BLaER1 treated with 17β-estradiol and CSF1 and Interleukin-3, amounts not matched to agents 10 nM and 100 nM (cell line): Measurements from ENCODE around the gene P2RX1.

Source experiments
- H3K27ac ChIP-seq, 11 experiments: shearing (Covaris generic); formaldehyde crosslinking; 2 replicates each; pipeline ENCODE4 v1.8.1; 2022
- H3K27me3 ChIP-seq, 11 experiments: shearing (Covaris generic); formaldehyde crosslinking; 2 replicates each; pipeline ENCODE4 v1.8.1; 2022
- H3K36me3 ChIP-seq, 11 experiments: shearing (Covaris generic); formaldehyde crosslinking; 2 replicates each; pipeline ENCODE4 v1.8.1; 2022
- H3K4me1 ChIP-seq, 10 experiments: shearing (Covaris generic); formaldehyde crosslinking; 2 replicates each; pipeline ENCODE4 v1.8.1; 2022
- H3K4me2 ChIP-seq, 11 experiments: shearing (Covaris generic); formaldehyde crosslinking; 2 replicates each; pipeline ENCODE4 v1.8.1; 2022
- H3K4me3 ChIP-seq, 10 experiments: shearing (Covaris generic); formaldehyde crosslinking; 2 replicates each; pipeline ENCODE4 v1.8.1; 2022
- H3K9ac ChIP-seq, 11 experiments: shearing (Covaris generic); formaldehyde crosslinking; 2 replicates each; pipeline ENCODE4 v1.8.1; 2022
- H3K9me3 ChIP-seq, 11 experiments: shearing (Covaris generic); formaldehyde crosslinking; replicated peaks in 1 of 11; 2 replicates each; pipeline ENCODE4 v1.8.1; 2022
- H4K20me1 ChIP-seq, 11 experiments: shearing (Covaris generic); formaldehyde crosslinking; 2 replicates each; pipeline ENCODE4 v1.8.1; 2022
- Cebpa-rat ChIP-seq, 11 experiments: shearing (Covaris generic); IDR thresholded peaks; 2 replicates each; pipeline ENCODE4 v1.8.1; 2022

P2RX1 gene

DNA sequence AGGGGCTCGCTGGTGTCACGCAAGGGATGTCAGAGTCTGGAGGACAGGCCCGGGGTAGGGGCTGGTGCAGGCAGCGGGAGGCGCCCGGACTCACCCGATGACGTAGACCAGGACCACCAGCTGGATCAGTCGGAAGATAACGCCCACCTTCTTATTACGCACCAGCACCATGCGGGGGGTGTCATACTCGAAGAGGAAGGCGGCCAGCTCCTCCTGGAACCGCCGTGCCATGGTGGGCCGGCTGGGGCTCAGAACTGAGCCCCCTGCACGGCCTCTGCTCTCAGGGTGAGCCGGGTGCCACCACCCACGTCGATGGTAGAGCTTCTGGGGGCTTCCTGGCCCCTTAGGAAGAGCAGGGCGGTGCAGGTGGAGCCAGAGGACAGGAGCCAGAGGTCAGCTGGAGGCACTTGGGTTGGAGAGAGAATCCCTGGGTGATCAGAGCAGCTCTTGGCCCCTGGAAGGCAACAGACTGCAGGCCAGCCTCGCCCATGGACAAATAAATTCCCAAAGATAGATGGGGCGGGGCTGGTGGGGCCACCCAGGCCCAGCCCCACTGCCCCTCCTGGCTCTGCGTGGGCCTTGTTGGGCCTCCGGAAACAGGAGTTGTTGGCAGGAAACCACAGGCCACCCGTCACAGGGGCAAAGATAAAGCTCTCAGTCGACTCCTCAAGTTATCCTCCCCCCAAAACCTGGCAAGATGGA, at the start of gene P2RX1:
P2RX1 (minus strand) TSS at position 471 of the 702 bp plus-strand sequence; CDS start at position 231, 240 bp downstream.
- Histone ChIP-seq H3K4me1 (peaks cover 74 to 96% (median 90%) of the 10 kb centered on the region in 10 experiments), H3K4me2 (peak within 1 kb of the TSS; percentile 95 to 100 (median 98)), H3K36me3 (peaks cover 0 to 5% (median 0%) of the 10 kb centered on the region in 11 experiments; a peak in 2 of 22 replicates), H3K9ac (peak within 1 kb of the TSS; percentile 81 to 91 (median 84)), H3K4me3 (peak within 1 kb of the TSS; percentile 55 to 74 (median 62)), H3K9me3 (no peaks in the 10 kb centered on the region), H4K20me1 (peaks cover 0 to 45% (median 17%) of the 10 kb centered on the region in 11 experiments; a peak in 13 of 22 replicates), H3K27ac (peak within 1 kb of the TSS; percentile 85 to 96 (median 92)), H3K27me3 (peaks cover 0 to 4% (median 0%) of the 10 kb centered on the region in 11 experiments; a peak in 2 of 22 replicates)
- no peak for TF ChIP-seq Cebpa-rat (IDR thresholded peaks at IDR 0.05)

- peak overlapping the region in 10 of 11 experiments; percentile 63 to 90 (median 82); a peak in 19 of 22 replicates for H3K9ac ChIP-seq
- H3K27ac ChIP-seq = peak overlapping the region in 10 of 11 experiments; percentile 56 to 93 (median 84); a peak in 17 of 22 replicates
- H3K9me3 ChIP-seq = no peaks in the 10 kb centered on the region
- TF ChIP-seq Cebpa-rat (IDR thresholded peaks at IDR 0.05) = no peak
- peaks cover 0 to 7% (median 0%) of the 10 kb centered on the region in 11 experiments; a peak in 2 of 22 replicates for H3K27me3 ChIP-seq
- H3K4me2 ChIP-seq = peak overlapping the region; percentile 89 to 100 (median 96)
- no peaks in the 10 kb centered on the region for H3K36me3 ChIP-seq
- peak overlapping the region; percentile 73 to 89 (median 78); a peak in 19 of 20 replicates for H3K4me3 ChIP-seq
- H4K20me1 ChIP-seq = peaks cover 0 to 45% (median 34%) of the 10 kb centered on the region in 11 experiments; a peak in 19 of 22 replicates
- peaks cover 49 to 94% (median 82%) of the 10 kb centered on the region in 10 experiments for H3K4me1 ChIP-seq
These were observed 49.0 kb upstream of the P2RX1 start for GRCh38 chr17:3965118-3965800.

DNA sequence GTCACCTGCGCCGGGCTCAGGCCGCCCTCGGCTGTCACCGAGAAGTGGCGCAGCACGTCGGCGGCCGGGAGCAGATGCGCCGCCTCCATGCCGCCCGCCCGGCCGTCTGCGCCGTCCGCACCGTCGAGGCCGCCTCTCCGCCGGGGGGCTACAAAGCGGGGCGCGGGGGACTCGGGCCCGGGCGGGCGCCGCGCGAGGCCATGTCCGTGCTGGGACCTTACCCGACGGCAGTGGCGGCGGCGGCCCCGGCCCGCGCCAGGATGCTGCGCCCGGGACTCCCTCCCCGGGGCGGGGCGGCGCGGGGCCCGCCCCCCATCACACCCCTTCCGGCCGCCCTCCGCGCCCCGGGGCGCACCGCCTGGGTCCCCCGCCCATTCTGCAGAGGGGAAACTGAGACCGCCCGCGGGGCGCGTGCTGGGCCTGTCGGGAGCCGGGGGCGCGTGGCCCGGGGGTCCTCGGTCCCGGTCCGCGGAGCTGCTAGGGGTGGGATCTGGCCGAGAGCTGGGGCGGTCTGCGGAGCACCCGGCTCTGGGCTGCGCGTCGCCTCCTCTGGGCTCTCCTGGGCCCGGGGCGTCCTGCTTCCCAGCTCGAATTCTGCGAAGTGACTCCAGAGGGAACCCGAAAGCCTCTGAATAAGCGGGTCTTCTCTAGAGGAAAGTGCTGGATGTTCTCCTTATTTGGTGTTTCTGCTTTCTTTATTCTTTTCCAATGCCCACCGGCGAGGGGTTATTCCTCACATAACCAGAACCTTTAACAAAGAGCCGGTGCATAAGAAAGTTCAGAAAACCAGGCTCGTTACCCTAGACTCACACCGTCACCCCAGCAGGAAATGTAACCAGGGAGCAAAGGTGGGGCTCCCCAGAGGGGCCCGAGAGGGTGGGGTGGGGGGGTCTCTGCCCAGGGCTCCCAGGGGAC, 48.2 kb upstream of the P2RX1 start, which contains the start of gene ATP2A3:
ATP2A3 (minus strand) TSS at position 235 of the 915 bp plus-strand sequence; CDS start at position 89, 146 bp downstream.
- Histone ChIP-seq H4K20me1 (peaks cover 0 to 53% (median 42%) of the 10 kb centered on the region in 11 experiments; a peak in 19 of 22 replicates), H3K36me3 (no peaks in the 10 kb centered on the region), H3K27ac (peak within 1 kb of the TSS in 10 of 11 experiments; percentile 56 to 93 (median 84); a peak in 20 of 22 replicates), H3K9ac (peak within 1 kb of the TSS; percentile 73 to 90 (median 82)), H3K4me3 (peak within 1 kb of the TSS; percentile 73 to 89 (median 78)), H3K9me3 (no peaks in the 10 kb centered on the region), H3K27me3 (peaks cover 0 to 7% (median 0%) of the 10 kb centered on the region in 11 experiments; a peak in 2 of 22 replicates), H3K4me1 (peaks cover 57 to 100% (median 89%) of the 10 kb centered on the region in 10 experiments), H3K4me2 (peak within 1 kb of the TSS; percentile 89 to 100 (median 96))
- TF ChIP-seq Cebpa-rat (IDR thresholded peaks at IDR 0.05) = no peak

DNA sequence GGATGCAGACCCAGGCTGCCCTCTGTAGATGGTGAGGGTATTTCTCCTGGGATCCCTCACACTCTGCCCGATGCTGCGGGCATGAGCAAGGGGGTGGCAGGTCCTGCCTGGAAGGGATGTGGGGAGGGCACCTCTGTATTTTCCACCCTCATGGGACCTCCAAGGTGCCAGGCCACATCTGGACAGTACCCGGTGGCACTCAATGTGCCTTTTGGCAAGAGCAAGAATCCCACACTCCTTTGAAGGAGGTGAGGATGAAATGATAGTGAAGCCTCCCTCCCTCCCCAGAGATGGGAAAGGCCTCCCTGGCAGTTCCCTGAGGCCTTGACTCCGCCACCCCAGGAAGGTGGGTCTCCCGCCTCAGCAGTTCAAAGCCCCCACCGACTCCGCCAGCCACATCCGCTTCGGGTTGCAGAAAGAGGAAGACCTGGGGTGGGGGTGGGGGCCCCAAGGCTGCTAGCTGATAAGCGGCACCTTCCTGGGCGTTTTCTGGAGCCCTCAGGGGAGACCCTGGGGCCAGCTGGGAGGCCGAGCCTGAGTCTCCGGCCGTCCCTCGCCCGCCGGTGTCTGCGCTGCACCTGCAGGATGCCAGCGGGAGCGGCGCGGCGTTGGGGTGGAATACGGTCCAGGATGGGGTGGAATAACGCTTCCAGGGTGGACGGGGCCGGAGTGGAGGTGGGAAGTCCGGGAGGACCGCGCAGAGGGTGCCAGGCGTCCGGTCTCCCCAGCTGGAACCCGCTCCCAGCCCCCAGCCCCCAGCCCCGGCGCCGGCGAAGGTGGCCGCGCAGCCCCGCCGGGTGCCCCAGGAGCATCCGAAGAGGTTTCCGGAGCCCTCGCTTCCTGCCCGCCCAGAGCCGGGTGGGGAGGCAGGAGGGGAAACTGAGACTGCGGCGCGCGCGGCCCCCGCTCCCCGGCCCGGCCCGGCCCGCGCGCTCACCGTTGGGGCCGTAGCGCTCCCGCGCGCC, 47.3 kb upstream of the P2RX1 start:
- peaks cover 0 to 60% (median 49%) of the 10 kb centered on the region in 11 experiments; a peak in 19 of 22 replicates for H4K20me1 ChIP-seq
- H3K9me3 ChIP-seq = no peaks in the 10 kb centered on the region
- H3K4me3 ChIP-seq = peak overlapping the region; percentile 73 to 89 (median 78)
- peaks cover 0 to 7% (median 0%) of the 10 kb centered on the region in 11 experiments; a peak in 2 of 22 replicates for H3K27me3 ChIP-seq
- peak overlapping the region; percentile 73 to 90 (median 82) for H3K9ac ChIP-seq
- no peaks in the 10 kb centered on the region for H3K36me3 ChIP-seq
- no peak; a peak in 1 of 22 replicates for TF ChIP-seq Cebpa-rat (IDR thresholded peaks at IDR 0.05)
- peak overlapping the region; percentile 89 to 100 (median 96) for H3K4me2 ChIP-seq
- peak overlapping the region in 10 of 11 experiments; percentile 56 to 93 (median 84); a peak in 20 of 22 replicates for H3K27ac ChIP-seq
- peaks cover 62 to 97% (median 90%) of the 10 kb centered on the region in 10 experiments for H3K4me1 ChIP-seq

DNA sequence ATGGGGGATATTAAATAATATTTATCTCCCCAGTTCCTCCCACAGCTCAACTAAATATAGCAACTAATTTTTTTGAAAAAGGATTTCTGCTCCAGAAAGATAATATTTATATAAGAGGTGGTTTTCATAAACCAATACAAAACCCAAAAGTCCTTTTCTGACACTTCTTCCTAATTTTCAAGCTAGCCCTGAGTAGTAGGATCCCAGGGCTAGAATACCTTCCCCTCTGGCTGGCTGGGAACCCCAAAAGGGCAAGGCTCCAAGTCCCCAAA, 46.6 kb upstream of the P2RX1 start:
- Histone ChIP-seq H3K27me3 (peaks cover 0 to 7% (median 0%) of the 10 kb centered on the region in 11 experiments; a peak in 2 of 22 replicates), H3K4me1 (peaks cover 58 to 95% (median 87%) of the 10 kb centered on the region in 10 experiments), H3K9me3 (no peaks in the 10 kb centered on the region), H3K9ac (peak overlapping the region; percentile 31 to 90 (median 82); a peak in 19 of 22 replicates), H3K4me3 (peak overlapping the region; percentile 73 to 89 (median 78)), H4K20me1 (peaks cover 0 to 65% (median 54%) of the 10 kb centered on the region in 11 experiments; a peak in 19 of 22 replicates), H3K27ac (peak overlapping the region in 9 of 11 experiments; percentile 36 to 93 (median 84); a peak in 17 of 22 replicates), H3K36me3 (peaks cover 0 to 5% (median 1%) of the 10 kb centered on the region in 11 experiments; a peak in 5 of 22 replicates), H3K4me2 (peak overlapping the region; percentile 89 to 100 (median 96))
- no peak for TF ChIP-seq Cebpa-rat (IDR thresholded peaks at IDR 0.05)

GRCh38 chr17:3962217-3962964, 46.1 kb upstream of the P2RX1 start:
- H3K9me3 ChIP-seq = no peaks in the 10 kb centered on the region
- H3K4me3 ChIP-seq = peak overlapping the region; percentile 73 to 89 (median 78); a peak in 19 of 20 replicates
- peak overlapping the region in 9 of 11 experiments; percentile 26 to 93 (median 84); a peak in 15 of 22 replicates for H3K27ac ChIP-seq
- peaks cover 0 to 70% (median 59%) of the 10 kb centered on the region in 11 experiments; a peak in 19 of 22 replicates for H4K20me1 ChIP-seq
- peaks cover 55 to 95% (median 85%) of the 10 kb centered on the region in 10 experiments for H3K4me1 ChIP-seq
- H3K27me3 ChIP-seq = peaks cover 0 to 7% (median 0%) of the 10 kb centered on the region in 11 experiments; a peak in 2 of 22 replicates
- TF ChIP-seq Cebpa-rat (IDR thresholded peaks at IDR 0.05) = no peak
- H3K36me3 ChIP-seq = peaks cover 0 to 10% (median 6%) of the 10 kb centered on the region in 11 experiments; a peak in 8 of 22 replicates
- peak overlapping the region in 10 of 11 experiments; percentile 31 to 90 (median 82); a peak in 15 of 22 replicates for H3K9ac ChIP-seq
- H3K4me2 ChIP-seq = peak overlapping the region; percentile 89 to 100 (median 96)
